LHCN-M2 (cell line): Measurements from ENCODE around the gene TNFSF9. TPM values are rescaled to one million over a fixed set of nuclear protein-coding genes. Genes with fewer than 3 reads are reported as not detected.
A peak's percentile ranks its signal among the peaks of the same experiment; 100 is the strongest.

Experiments used
- DNase-seq: peaks from one replicate; pipeline ENCODE4 v3.0.0-alpha.2; 2012; ENCODE audit warnings: low read depth
- total RNA-seq: library from RNA; depleted of rRNA; stranded (reverse); fragments of >200 nt; gene quantifications from 2 replicates; pipeline ENCODE4 v1.2.3, GENCODE V29; 2014; rRNA removed

The TNFSF9 gene
- total RNA-seq, 1 experiment from 2014 or later: 1.3 TPM

GRCh38 chr19:6572217-6572616 lies 41.4 kb downstream of the TNFSF9 start:
- no peak for DNase-seq

GRCh38 chr19:6573350-6573749 lies 42.5 kb downstream of the TNFSF9 start:
- no peak for DNase-seq

DNA sequence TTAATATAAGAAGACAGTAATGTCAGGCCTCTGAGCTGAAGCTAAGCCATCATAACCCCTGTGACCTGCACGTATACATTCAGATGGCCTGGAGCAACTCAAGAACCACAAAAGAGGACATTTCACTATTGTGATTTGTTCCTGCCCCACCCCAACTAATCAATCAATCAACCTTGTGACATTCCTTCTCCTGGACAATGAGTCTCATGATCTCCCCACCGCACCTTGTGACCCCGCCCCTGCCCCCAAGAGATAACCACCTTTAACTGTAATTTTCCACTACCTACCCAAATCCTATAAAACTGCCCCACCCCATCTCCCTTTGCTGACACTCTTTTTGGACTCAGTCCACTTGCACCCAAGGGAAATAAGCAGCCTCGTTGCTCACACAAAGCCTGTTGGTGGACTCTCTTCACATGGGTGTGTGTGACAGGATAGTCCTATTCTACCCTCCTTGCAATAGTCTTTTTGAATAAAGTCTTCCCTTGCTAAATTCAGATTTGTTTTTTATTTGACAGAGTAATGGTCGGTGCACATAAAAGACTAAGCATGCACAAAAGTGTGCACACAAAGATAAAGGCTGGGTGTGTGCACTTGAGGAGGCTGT lies 46.1 kb downstream of the TNFSF9 start:
- no peak for DNase-seq

GRCh38 chr19:6577476-6578125 lies 46.8 kb downstream of the TNFSF9 start:
- DNase-seq: peak; percentile 50

GRCh38 chr19:6579450-6580178 lies 48.8 kb downstream of the TNFSF9 start:
- DNase-seq: no peak

- DNase-seq: peak; percentile 95
Measured at GRCh38 chr19:6580313-6580712, 49.5 kb downstream of the TNFSF9 start.

DNA sequence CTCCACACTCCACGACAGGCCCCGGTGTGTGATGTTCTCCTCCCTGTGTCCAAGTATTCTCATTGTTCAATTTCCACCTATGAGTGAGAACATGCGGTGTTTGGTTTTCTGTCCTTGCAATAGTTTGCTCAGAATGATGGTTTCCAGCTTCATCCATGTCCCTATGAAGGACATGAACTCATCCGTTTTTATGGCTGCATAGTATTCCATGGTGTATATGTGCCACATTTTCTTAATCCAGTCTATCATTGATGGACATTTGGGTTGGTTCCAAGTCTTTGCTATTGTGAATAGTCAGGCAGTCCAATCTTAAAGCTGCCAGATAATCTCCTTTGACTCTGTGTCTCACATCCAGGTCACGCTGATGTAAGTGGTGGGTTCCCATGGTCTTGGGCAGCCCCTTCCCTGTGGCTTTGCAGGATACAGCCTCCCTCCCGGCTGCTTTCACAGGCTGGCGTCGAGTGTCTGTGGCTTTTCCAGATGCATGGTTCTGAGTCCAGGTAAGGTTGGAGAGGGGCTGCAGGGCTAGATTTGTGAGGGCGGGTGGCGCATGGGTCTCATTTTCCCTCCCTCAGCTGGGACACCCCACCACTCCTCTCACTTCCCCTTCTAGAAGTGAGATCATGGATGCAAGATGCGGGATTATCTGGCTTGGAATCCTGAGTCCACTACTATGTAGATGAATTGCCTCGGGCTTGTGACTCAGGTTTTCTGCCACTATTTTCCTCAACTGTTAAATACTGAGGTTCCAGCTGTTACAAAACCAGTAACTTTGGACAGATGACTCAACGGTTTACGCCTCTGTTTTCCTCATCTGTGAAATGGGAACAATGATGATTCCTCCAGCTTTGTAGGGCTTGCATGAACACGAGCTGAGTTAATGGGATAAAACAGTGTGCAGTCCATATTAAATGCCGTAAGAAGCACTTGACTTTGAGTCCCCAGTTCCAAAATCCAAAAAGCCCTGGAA lies 52.0 kb downstream of the TNFSF9 start:
- DNase-seq: peak; percentile 26

Other genes starting within 250 kb of the TNFSF9 start
- not detected in 2 replicates for gene ACER1, start 197.4 kb upstream of the TNFSF9 start, total RNA-seq
- gene CLPP, start 169.5 kb upstream of the TNFSF9 start, total RNA-seq: 107 and 126 TPM in 2 replicates
- 25.4 and 35.0 TPM in 2 replicates for gene ALKBH7, start 158.2 kb upstream of the TNFSF9 start, total RNA-seq
- gene PSPN, start 155.1 kb upstream of the TNFSF9 start, total RNA-seq: 0.69 and 0.90 TPM in 2 replicates
- 59.4 and 64.3 TPM in 2 replicates for gene GTF2F1, start 137.9 kb upstream of the TNFSF9 start, total RNA-seq
- gene KHSRP, start 106.2 kb upstream of the TNFSF9 start, total RNA-seq: 127 and 142 TPM in 2 replicates
- gene SLC25A41, start 97.3 kb upstream of the TNFSF9 start, total RNA-seq: not detected in 2 replicates
- 5.5 TPM in 2 replicates for gene SLC25A23, start 71.2 kb upstream of the TNFSF9 start, total RNA-seq
- gene CRB3, start 66.8 kb upstream of the TNFSF9 start, total RNA-seq: not detected in 2 replicates
- gene DENND1C, start 49.2 kb upstream of the TNFSF9 start, total RNA-seq: not detected in 2 replicates
- gene TUBB4A, start 28.7 kb upstream of the TNFSF9 start, total RNA-seq: not detected in 2 replicates
- gene CD70, start 60.1 kb downstream of the TNFSF9 start, total RNA-seq: 3.3 and 6.5 TPM in 2 replicates
- gene TNFSF14, start 139.1 kb downstream of the TNFSF9 start, total RNA-seq: not detected in 2 replicates
- gene C3, start 189.6 kb downstream of the TNFSF9 start, total RNA-seq: 0.71 and 1.1 TPM in 2 replicates
- gene GPR108, start 206.6 kb downstream of the TNFSF9 start, total RNA-seq: 47.6 and 55.9 TPM in 2 replicates
- gene TRIP10, start 208.7 kb downstream of the TNFSF9 start, total RNA-seq: 45.6 and 49.1 TPM in 2 replicates
- not detected in 2 replicates for gene SH2D3A, start 236.4 kb downstream of the TNFSF9 start, total RNA-seq
- not detected in 2 replicates for gene VAV1, start 241.7 kb downstream of the TNFSF9 start, total RNA-seq